ENCODE results near the gene PRDM1. TPM values are rescaled to one million over a fixed set of nuclear protein-coding genes. Genes with fewer than 3 reads are reported as not detected.

PRDM1 gene
- 2.3 and 5.4 TPM in 2 replicates for total RNA-seq
- 2.8 TPM in 2 replicates for polyA plus RNA-seq
- 1.9 and 2.1 TPM in 2 replicates for polyA plus RNA-seq (2012)
- 5.4 and 9.6 TPM in 2 replicates for polyA minus RNA-seq (ENCODE audit: low replicate concordance)

DNA sequence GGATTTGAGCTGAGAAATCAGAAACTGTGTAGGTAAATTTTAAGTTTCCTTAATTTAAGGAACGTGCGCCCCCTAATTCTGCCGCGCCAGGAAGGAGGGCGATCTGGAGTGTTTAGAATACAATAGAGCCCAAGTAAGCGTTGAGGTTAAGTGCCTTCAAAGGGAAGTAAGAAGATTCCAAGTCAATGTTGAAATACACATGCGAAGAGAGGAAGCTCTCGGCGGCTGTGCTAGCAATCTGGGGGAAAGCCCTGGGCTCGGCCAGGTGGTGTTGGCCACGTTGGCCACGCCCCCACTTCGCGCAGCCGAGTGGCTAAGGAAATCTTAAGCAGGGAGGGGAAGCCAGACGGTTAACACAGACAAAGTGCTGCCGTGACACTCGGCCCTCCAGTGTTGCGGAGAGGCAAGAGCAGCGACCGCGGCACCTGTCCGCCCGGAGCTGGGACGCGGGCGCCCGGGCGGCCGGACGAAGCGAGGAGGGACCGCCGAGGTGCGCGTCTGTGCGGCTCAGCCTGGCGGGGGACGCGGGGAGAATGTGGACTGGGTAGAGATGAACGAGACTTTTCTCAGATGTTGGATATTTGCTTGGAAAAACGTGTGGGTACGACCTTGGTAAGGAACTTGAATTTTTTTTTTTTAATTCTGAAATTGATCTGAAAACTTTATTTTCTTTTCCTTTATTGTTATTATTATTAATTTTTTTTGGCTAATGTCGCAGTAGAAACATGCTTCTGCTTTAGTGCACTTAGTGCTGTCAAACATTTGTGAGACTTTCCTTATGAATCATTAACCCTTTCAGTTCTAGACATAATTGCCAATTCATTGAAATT, at the start of gene PRDM1:
Gene PRDM1 (plus strand): TSS at position 353 of the 830 bp plus-strand sequence. CDS start 218 bp downstream, at position 571.
- Histone ChIP-seq H3K36me3 (ENCODE audit: control insufficient read depth, insufficient read depth, low read length) (no peaks in the 10 kb centered on the region), H3K9ac (ENCODE audit: insufficient read depth, low read length) (peak within 1 kb of the TSS; percentile 53), H3K4me2 (ENCODE audit: extremely low read depth, insufficient read depth, low read length) (peak within 1 kb of the TSS; percentile 90), H3K4me3 (replicated peaks in 1 of 4; ENCODE audit: control extremely low read depth in 1 of 4, insufficient read depth in 1 of 4, low read depth in 3 of 4, low read length in 4 of 4) (peak within 1 kb of the TSS; percentile 50 to 83 (median 61)), H4K20me1 (ENCODE audit: control insufficient read depth, extremely low read depth, insufficient read depth, low read length) (no peaks in the 10 kb centered on the region), H3K9me3 (ENCODE audit: control insufficient read depth, insufficient read depth, low read depth, low read length) (no peaks in the 10 kb centered on the region), H2AFZ (ENCODE audit: low read length) (peak within 1 kb of the TSS; percentile 41), H3K27me3 (ENCODE audit: control insufficient read depth, insufficient read depth, low read length) (no peaks in the 10 kb centered on the region), H3K79me2 (ENCODE audit: control insufficient read depth, insufficient read depth, low read length) (peaks cover 22% of the 10 kb centered on the region), H3K4me1 (ENCODE audit: control insufficient read depth, extremely low read depth, insufficient read depth, low read length) (peaks cover 13% of the 10 kb centered on the region), H3K27ac (ENCODE audit: insufficient read depth, low read length) (peak within 1 kb of the TSS; percentile 78)
- peak; percentile 61 to 77 for DNase-seq (ENCODE audit: low read depth in 2 of 2)
- TF ChIP-seq, protein P1, sequence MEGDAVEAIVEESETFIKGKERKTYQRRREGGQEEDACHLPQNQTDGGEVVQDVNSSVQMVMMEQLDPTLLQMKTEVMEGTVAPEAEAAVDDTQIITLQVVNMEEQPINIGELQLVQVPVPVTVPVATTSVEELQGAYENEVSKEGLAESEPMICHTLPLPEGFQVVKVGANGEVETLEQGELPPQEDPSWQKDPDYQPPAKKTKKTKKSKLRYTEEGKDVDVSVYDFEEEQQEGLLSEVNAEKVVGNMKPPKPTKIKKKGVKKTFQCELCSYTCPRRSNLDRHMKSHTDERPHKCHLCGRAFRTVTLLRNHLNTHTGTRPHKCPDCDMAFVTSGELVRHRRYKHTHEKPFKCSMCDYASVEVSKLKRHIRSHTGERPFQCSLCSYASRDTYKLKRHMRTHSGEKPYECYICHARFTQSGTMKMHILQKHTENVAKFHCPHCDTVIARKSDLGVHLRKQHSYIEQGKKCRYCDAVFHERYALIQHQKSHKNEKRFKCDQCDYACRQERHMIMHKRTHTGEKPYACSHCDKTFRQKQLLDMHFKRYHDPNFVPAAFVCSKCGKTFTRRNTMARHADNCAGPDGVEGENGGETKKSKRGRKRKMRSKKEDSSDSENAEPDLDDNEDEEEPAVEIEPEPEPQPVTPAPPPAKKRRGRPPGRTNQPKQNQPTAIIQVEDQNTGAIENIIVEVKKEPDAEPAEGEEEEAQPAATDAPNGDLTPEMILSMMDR (conservative IDR thresholded peaks at IDR 0.05 in 1 of 2, IDR thresholded peaks at IDR 0.05 in 1 of 2; ENCODE audit: low read depth in 1 of 2, low read length in 2 of 2), result no peak
- TF ChIP-seq EZH2 (IDR thresholded peaks at IDR 0.05; ENCODE audit: low read length, missing control alignments), result no peak

DNA sequence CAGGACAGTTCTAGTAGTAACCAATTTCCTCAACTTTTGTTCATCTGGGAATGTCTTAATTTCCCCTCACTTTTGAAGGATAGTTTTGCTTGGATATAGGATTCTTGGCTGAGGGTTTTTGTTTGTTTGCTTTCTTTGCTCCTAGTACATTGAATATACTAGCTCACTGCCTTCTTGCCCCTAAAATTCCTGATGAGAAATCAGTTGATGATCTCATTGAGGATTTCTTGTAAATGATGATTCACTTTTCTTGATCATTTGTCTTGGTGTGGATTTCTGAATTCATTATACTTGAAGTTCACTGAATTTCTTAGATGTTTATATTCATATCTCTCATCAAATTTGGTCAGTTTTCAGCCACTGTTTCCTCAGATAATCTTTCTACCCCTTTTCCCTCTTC, 49.1 kb upstream of the PRDM1 start:
- H3K4me2 ChIP-seq (ENCODE audit: extremely low read depth, insufficient read depth, low read length), result peak overlapping the region; percentile 69
- no peaks in the 10 kb centered on the region for H3K9me3 ChIP-seq (ENCODE audit: control insufficient read depth, insufficient read depth, low read depth, low read length)
- DNase-seq (ENCODE audit: low read depth in 2 of 2), result peak; percentile 75 to 82
- peak overlapping the region; percentile 81 for H3K27ac ChIP-seq (ENCODE audit: insufficient read depth, low read length)
- TF ChIP-seq, protein P1 (conservative IDR thresholded peaks at IDR 0.05 in 1 of 2, IDR thresholded peaks at IDR 0.05 in 1 of 2; ENCODE audit: low read depth in 1 of 2, low read length in 2 of 2), result no peak
- TF ChIP-seq EZH2 (IDR thresholded peaks at IDR 0.05; ENCODE audit: low read length, missing control alignments), result no peak
- no peaks in the 10 kb centered on the region for H4K20me1 ChIP-seq (ENCODE audit: control insufficient read depth, extremely low read depth, insufficient read depth, low read length)
- H3K4me3 ChIP-seq (replicated peaks in 1 of 4; ENCODE audit: control extremely low read depth in 1 of 4, insufficient read depth in 1 of 4, low read depth in 3 of 4, low read length in 4 of 4), result no peak overlapping the region
- H3K79me2 ChIP-seq (ENCODE audit: control insufficient read depth, insufficient read depth, low read length), result no peaks in the 10 kb centered on the region
- peaks cover 4% of the 10 kb centered on the region for H3K4me1 ChIP-seq (ENCODE audit: control insufficient read depth, extremely low read depth, insufficient read depth, low read length)
- H3K9ac ChIP-seq (ENCODE audit: insufficient read depth, low read length), result no peak overlapping the region
- H3K36me3 ChIP-seq (ENCODE audit: control insufficient read depth, insufficient read depth, low read length), result no peaks in the 10 kb centered on the region
- H3K27me3 ChIP-seq (ENCODE audit: control insufficient read depth, insufficient read depth, low read length), result no peaks in the 10 kb centered on the region
- peak overlapping the region; percentile 27 for H2AFZ ChIP-seq (ENCODE audit: low read length)

DNA sequence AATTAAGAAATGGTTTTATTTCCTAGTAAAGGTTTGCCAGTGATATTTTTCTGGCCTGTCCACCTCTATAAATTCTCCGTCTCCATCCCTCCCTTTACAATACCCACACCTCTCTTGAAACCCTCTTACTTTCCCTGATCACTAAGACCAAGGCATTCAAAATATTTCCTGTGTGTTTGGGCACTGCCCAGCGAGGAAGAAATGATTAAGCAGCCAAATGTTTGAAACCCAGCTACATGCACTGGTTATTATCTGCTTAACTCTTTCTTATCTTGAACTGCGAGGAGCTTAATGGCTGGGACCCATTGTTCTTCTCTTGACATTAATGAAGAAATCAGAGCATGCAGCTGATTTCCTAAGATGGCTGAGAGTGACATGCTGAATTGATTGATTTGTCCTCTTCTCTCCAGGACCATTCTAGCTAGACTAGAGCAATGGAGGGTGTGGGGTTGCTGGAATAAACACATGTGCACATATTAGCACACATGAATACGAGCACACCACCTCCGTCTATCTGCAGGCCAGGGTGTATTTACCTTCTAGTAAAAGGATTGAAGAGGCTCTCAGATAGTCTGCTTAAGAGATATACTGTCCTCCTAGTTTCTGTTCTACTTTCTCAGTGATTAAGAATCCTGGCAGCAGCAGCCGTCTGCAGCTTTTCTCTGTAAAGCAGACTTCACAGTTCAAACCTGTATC, 46.1 kb upstream of the PRDM1 start:
- H3K4me3 ChIP-seq (replicated peaks in 1 of 4; ENCODE audit: control extremely low read depth in 1 of 4, insufficient read depth in 1 of 4, low read depth in 3 of 4, low read length in 4 of 4), result no peak overlapping the region
- H3K79me2 ChIP-seq (ENCODE audit: control insufficient read depth, insufficient read depth, low read length), result no peaks in the 10 kb centered on the region
- TF ChIP-seq EZH2 (IDR thresholded peaks at IDR 0.05; ENCODE audit: low read length, missing control alignments), result no peak
- TF ChIP-seq, protein P1 (conservative IDR thresholded peaks at IDR 0.05 in 1 of 2, IDR thresholded peaks at IDR 0.05 in 1 of 2; ENCODE audit: low read depth in 1 of 2, low read length in 2 of 2), result no peak

More for the DNA sequence above, 46.1 kb upstream of the PRDM1 start:
- Histone ChIP-seq H3K27ac (ENCODE audit: insufficient read depth, low read length) (no peak overlapping the region), H3K4me1 (ENCODE audit: control insufficient read depth, extremely low read depth, insufficient read depth, low read length) (peaks cover 4% of the 10 kb centered on the region), H4K20me1 (ENCODE audit: control insufficient read depth, extremely low read depth, insufficient read depth, low read length) (no peaks in the 10 kb centered on the region), H3K9ac (ENCODE audit: insufficient read depth, low read length) (no peak overlapping the region), H3K27me3 (ENCODE audit: control insufficient read depth, insufficient read depth, low read length) (no peaks in the 10 kb centered on the region), H3K9me3 (ENCODE audit: control insufficient read depth, insufficient read depth, low read depth, low read length) (no peaks in the 10 kb centered on the region), H3K36me3 (ENCODE audit: control insufficient read depth, insufficient read depth, low read length) (no peaks in the 10 kb centered on the region), H2AFZ (ENCODE audit: low read length) (no peak overlapping the region), H3K4me2 (ENCODE audit: extremely low read depth, insufficient read depth, low read length) (no peak overlapping the region)
- DNase-seq (ENCODE audit: low read depth in 2 of 2), result peak in 1 of 2 donors; percentile 27
